HEK293T (cell line): ENCODE measurements around the gene BIRC5.

Source experiments
- CTCF ChIA-PET: fragments of 350-600 bp; formaldehyde crosslinking; extraction: SDS; loops from one replicate; lab custom pipeline; 2021; ENCODE audit warnings: antibody characterized with exemption, inconsistent platforms; lab: Yijun Ruan, JAX
- POLR2A ChIA-PET: fragments of 350-600 bp; formaldehyde crosslinking; extraction: SDS; loops from one replicate; lab custom pipeline; 2020; ENCODE audit warnings: antibody characterized with exemption, inconsistent platforms; lab: Yijun Ruan, JAX
- DNase-seq: peaks from one replicate; pipeline ENCODE4 v3.0.0; 2012; ENCODE audit warnings: mixed read lengths; ENCODE audit errors: extremely low spot score
- ARNT ChIP-seq: fragments of 450-650 bp; IDR thresholded peaks from 2 replicates; pipeline ENCODE4 v1.6.1; 2017; ENCODE audit warnings: mild to moderate bottlenecking
- BHLHE40 ChIP-seq: fragments of 450-650 bp; IDR thresholded peaks from 2 replicates; pipeline ENCODE4 v1.6.1; 2016; ENCODE audit warnings: mild to moderate bottlenecking, moderate library complexity, borderline replicate concordance
- CTBP1 ChIP-seq: fragments of 450-650 bp; IDR thresholded peaks from 2 replicates; pipeline ENCODE4 v1.6.1; 2016; ENCODE audit warnings: borderline replicate concordance
- ELF4 ChIP-seq: fragments of 450-650 bp; IDR thresholded peaks from 2 replicates; pipeline ENCODE4 v1.6.1; 2017; ENCODE audit warnings: antibody characterized with exemption
- FOXA1 ChIP-seq: fragments of 450-650 bp; IDR thresholded peaks from 2 replicates; pipeline ENCODE4 v1.6.1; 2016; ENCODE audit warnings: mild to moderate bottlenecking
- FOXK2 ChIP-seq: fragments of 450-650 bp; IDR thresholded peaks from 2 replicates; pipeline ENCODE4 v1.6.1; 2016; ENCODE audit warnings: mild to moderate bottlenecking
- FOXM1 ChIP-seq: fragments of 450-650 bp; IDR thresholded peaks from 2 replicates; pipeline ENCODE4 v1.6.1; 2017; ENCODE audit warnings: mild to moderate bottlenecking, borderline replicate concordance
- HDGF ChIP-seq: fragments of 450-650 bp; IDR thresholded peaks from 2 replicates; pipeline ENCODE4 v1.6.1; 2017; ENCODE audit warnings: antibody characterized with exemption, borderline replicate concordance
- L3MBTL2 ChIP-seq: fragments of 450-650 bp; conservative IDR thresholded peaks from 2 replicates; pipeline ENCODE4 v1.6.1; 2016; ENCODE audit warnings: mild to moderate bottlenecking
- LEF1 ChIP-seq: fragments of 450-650 bp; IDR thresholded peaks from 2 replicates; pipeline ENCODE4 v1.6.1; 2017; ENCODE audit warnings: mild to moderate bottlenecking, borderline replicate concordance
- NFRKB ChIP-seq: fragments of 450-650 bp; IDR thresholded peaks from 2 replicates; pipeline ENCODE4 v1.6.1; 2016; ENCODE audit warnings: mild to moderate bottlenecking, moderate library complexity
- PKNOX1 ChIP-seq: fragments of 450-650 bp; IDR thresholded peaks from 2 replicates; pipeline ENCODE4 v1.6.1; 2016
- SP1 ChIP-seq: fragments of 450-650 bp; IDR thresholded peaks from 2 replicates; pipeline ENCODE4 v1.6.1; 2017
- SUZ12 ChIP-seq: fragments of 450-650 bp; IDR thresholded peaks from 2 replicates; pipeline ENCODE4 v1.6.1; 2016; ENCODE audit warnings: mild to moderate bottlenecking
- TARDBP ChIP-seq: fragments of 450-650 bp; IDR thresholded peaks from 2 replicates; pipeline ENCODE4 v1.6.1; 2016
- ZNF384 ChIP-seq: fragments of 450-650 bp; IDR thresholded peaks from 2 replicates; pipeline ENCODE4 v1.6.1; 2016

Gene BIRC5

GRCh38 chr17:78214706-78215061, 631 bp downstream of the BIRC5 start:
- CTCF ChIA-PET: no interaction called here
- TF ChIP-seq FOXK2 (no peak), ZNF384 (no peak)

GRCh38 chr17:78219396-78220150, 5.5 kb downstream of the BIRC5 start:
- TF ChIP-seq PKNOX1: no peak
- TF ChIP-seq SP1: no peak
- TF ChIP-seq NFRKB: no peak
- no peak for TF ChIP-seq FOXA1
- no peak for TF ChIP-seq FOXK2
- no peak for TF ChIP-seq ELF4
- no peak for TF ChIP-seq LEF1
- TF ChIP-seq SUZ12: no peak
- no peak for TF ChIP-seq CTBP1
- TF ChIP-seq FOXM1: no peak
- no peak for TF ChIP-seq TARDBP
- no peak for TF ChIP-seq BHLHE40
- CTCF ChIA-PET: interaction anchor here (1.1 kb wide), 1 partner anchor 32 kb away, joined by 3 read pairs; no protein-coding TSS in a partner anchor
- POLR2A ChIA-PET: interaction anchor here (1.0 kb wide), 1 partner anchor 33 kb away, joined by 5 read pairs; the partner anchor contains the start of genes AFMID and TK1
- no peak for DNase-seq

More at GRCh38 chr17:78214706-78215061, 631 bp downstream of the BIRC5 start:
- no peak for DNase-seq
- POLR2A ChIA-PET: interaction anchor here (0.7 to 2.4 kb wide), 7 partner anchors 8 to 35 kb away, joined by 3 to 26 read pairs (median 4); partner anchors contain the start of genes AFMID and TK1

GRCh38 chr17:78223061-78223460, 9.0 kb downstream of the BIRC5 start:
- CTCF ChIA-PET: no interaction called here
- POLR2A ChIA-PET: interaction anchor here (1.2 to 3.1 kb wide), 2 partner anchors 9 to 36 kb away, joined by 4 to 11 read pairs; partner anchors contain the start of genes AFMID, BIRC5 and TK1
- no peak for DNase-seq
- TF ChIP-seq BHLHE40 (no peak), FOXM1 (no peak), ARNT (no peak), SUZ12 (no peak), LEF1 (no peak), NFRKB (no peak), HDGF (no peak), L3MBTL2 (no peak), ZNF384 (no peak), PKNOX1 (no peak), TARDBP (no peak), SP1 (no peak), CTBP1 (no peak), FOXK2 (no peak)

- TF ChIP-seq BHLHE40: no peak
- no peak for TF ChIP-seq SUZ12
- no peak for TF ChIP-seq HDGF
- TF ChIP-seq ELF4: no peak
- TF ChIP-seq L3MBTL2: no peak
- TF ChIP-seq CTBP1: no peak
- TF ChIP-seq ZNF384: no peak
- no peak for TF ChIP-seq NFRKB
- no peak for TF ChIP-seq TARDBP
- no peak for TF ChIP-seq PKNOX1
- TF ChIP-seq SP1: no peak
- no peak for TF ChIP-seq LEF1
- no peak for TF ChIP-seq FOXK2
- no peak for TF ChIP-seq ARNT
- TF ChIP-seq FOXA1: no peak
- no peak for TF ChIP-seq FOXM1
- POLR2A ChIA-PET: interaction anchor here (1.2 to 3.1 kb wide), 3 partner anchors 9 to 37 kb away, joined by 4 to 14 read pairs (median 11); partner anchors contain the start of genes AFMID, BIRC5 and TK1
- DNase-seq: no peak
These were observed 9.7 kb downstream of the BIRC5 start for GRCh38 chr17:78223765-78224164.

GRCh38 chr17:78224231-78225087, 10.4 kb downstream of the BIRC5 start:
- ChIA-PET POLR2A (interaction anchor here (1.1 to 3.0 kb wide), 2 partner anchors 11 to 55 kb away, joined by 5 to 14 read pairs; partner anchors contain the start of gene BIRC5), CTCF (interaction anchor here (2.3 kb wide), 1 partner anchor 27 kb away, joined by 5 read pairs; no protein-coding TSS in a partner anchor)
- DNase-seq: no peak
- TF ChIP-seq LEF1 (no peak), FOXM1 (no peak), TARDBP (no peak), SUZ12 (no peak), NFRKB (no peak), ELF4 (no peak), CTBP1 (no peak)

More at GRCh38 chr17:78223765-78224164, 9.7 kb downstream of the BIRC5 start:
- CTCF ChIA-PET: no interaction called here
